A549 (cell line): ENCODE measurements around the gene TBC1D24. TPM values are rescaled to one million over a fixed set of nuclear protein-coding genes. Genes with fewer than 3 reads are reported as not detected.
A peak's percentile ranks its signal among the peaks of the same experiment; 100 is the strongest.

ENCODE experiments used
- ATAC-seq, 2 experiments: fragments of 200-7000 bp in 1 of 2; fragments of >200 bp in 1 of 2; cut with Nextera tagmentation in 1 of 2; cut with Tn5 transposase in 1 of 2; 3 replicates each; pipeline versions ENCODE4 v1.8.0 to v1.9.1; 2018 to 2020; ENCODE audit warnings: mild to moderate bottlenecking in 1 of 2, moderate library complexity in 1 of 2
- CTCF ChIA-PET: fragments of 300-600 bp; sonication (Branson Sonifier 250); formaldehyde crosslinking; extraction: SDS; loops from one replicate; lab custom pipeline; 2021; ENCODE audit warnings: antibody characterized with exemption, inconsistent platforms; lab: Yijun Ruan, JAX
- POLR2A ChIA-PET: fragments of 350-600 bp; formaldehyde crosslinking; extraction: SDS; loops from one replicate; lab custom pipeline; 2021; ENCODE audit warnings: antibody characterized with exemption, inconsistent platforms; lab: Yijun Ruan, JAX
- DNase-seq, 2 experiments: peaks; one replicate each; pipeline versions ENCODE4 v3.0.0 to v3.0.0-alpha.2; 2011 to 2016; ENCODE audit warnings: low read depth in 1 of 2, low spot score in 1 of 2
- FAIRE-seq: peaks from 2 replicates; lab custom pipeline; 2011; peaks lifted over from hg19 to GRCh38; lab: Jason Lieb, UNC
- H3K27ac ChIP-seq, 2 experiments: fragments of >200 bp; sonication (Bioruptor Twin); formaldehyde crosslinking; 3 replicates each; pipeline ENCODE4 v1.5.1; 2016 to 2017
- H3K4me1 ChIP-seq: fragments of >200 bp; sonication (Bioruptor Twin); formaldehyde crosslinking; 3 replicates; pipeline ENCODE4 v1.6.1; 2016
- H3K4me2 ChIP-seq: fragments of >200 bp; sonication (Bioruptor Twin); formaldehyde crosslinking; 3 replicates; pipeline ENCODE4 v1.6.1; 2016
- H3K4me3 ChIP-seq: fragments of >200 bp; sonication (Bioruptor Twin); formaldehyde crosslinking; 3 replicates; pipeline ENCODE4 v1.5.1; 2016
- H3K9me3 ChIP-seq: fragments of >200 bp; sonication (Bioruptor Twin); formaldehyde crosslinking; 3 replicates; pipeline ENCODE4 v1.6.1; 2016
- BCL3 ChIP-seq: fragments of >200 bp; sonication (Bioruptor Twin); formaldehyde crosslinking; IDR thresholded peaks from 3 replicates; pipeline ENCODE4 v1.6.1; 2016
- BHLHE40 ChIP-seq: IDR thresholded peaks from 2 replicates; pipeline ENCODE4 v1.6.1; 2012; ENCODE audit warnings: low read depth, low read length, inconsistent platforms
- CBX2 ChIP-seq: fragments of 200-600 bp; sonication (generic); IDR thresholded peaks from 2 replicates; pipeline ENCODE4 v1.6.1; 2016; ENCODE audit warnings: low read depth, mild to moderate bottlenecking, borderline replicate concordance
- CHD4 ChIP-seq: fragments of 200-600 bp; sonication (generic); IDR thresholded peaks from 2 replicates; pipeline ENCODE4 v1.6.1; 2016; ENCODE audit warnings: antibody characterized with exemption, mild to moderate bottlenecking, borderline replicate concordance
- EHMT2 ChIP-seq: fragments of 200-600 bp; sonication (generic); IDR thresholded peaks from 2 replicates; pipeline ENCODE4 v1.6.1; 2016; ENCODE audit warnings: antibody characterized with exemption, low read depth, mild to moderate bottlenecking, moderate library complexity
- FOSL2 ChIP-seq, 2 experiments: fragments of 450-650 bp in 1 of 2; fragments of >200 bp in 1 of 2; sonication (Bioruptor Twin) in 1 of 2; formaldehyde crosslinking; IDR thresholded peaks; 2 replicates each; pipeline versions ENCODE4 v1.5.0 to v1.6.1; 2016 to 2020; ENCODE audit warnings: mild to moderate bottlenecking in 1 of 2, moderate library complexity in 1 of 2
- HDAC2 ChIP-seq: fragments of 200-600 bp; sonication (generic); IDR thresholded peaks from 2 replicates; pipeline ENCODE4 v1.6.1; 2016
- HEYL ChIP-seq: fragments of 250-450 bp; sonication (Bioruptor Pico); IDR thresholded peaks from 2 replicates; pipeline ENCODE4 v1.8.0; 2021; ENCODE audit warnings: mild to moderate bottlenecking, moderate library complexity
- JUN ChIP-seq, 2 experiments: fragments of >200 bp; sonication (Bioruptor Twin); formaldehyde crosslinking; IDR thresholded peaks; 2 replicates in 1 of 2; 3 replicates in 1 of 2; pipeline ENCODE4 v1.6.1; 2016 to 2017
- JUNB ChIP-seq: fragments of >200 bp; sonication (Bioruptor Twin); formaldehyde crosslinking; IDR thresholded peaks from 2 replicates; pipeline ENCODE4 v1.6.1; 2016
- KDM1A ChIP-seq: fragments of 200-600 bp; sonication (generic); IDR thresholded peaks from 2 replicates; pipeline ENCODE4 v1.6.1; 2016; ENCODE audit warnings: low read depth, mild to moderate bottlenecking
- KDM5A ChIP-seq: fragments of 200-600 bp; sonication (generic); IDR thresholded peaks from 2 replicates; pipeline ENCODE4 v1.6.1; 2016; ENCODE audit warnings: antibody characterized with exemption, mild to moderate bottlenecking
- PBX3 ChIP-seq: IDR thresholded peaks from 2 replicates; pipeline ENCODE4 v1.6.1; 2012
- POLR2AphosphoS2 ChIP-seq: conservative IDR thresholded peaks from 2 replicates; pipeline ENCODE4 v1.6.1; 2012; ENCODE audit warnings: low read length, improper control_type of control experiment, inconsistent platforms
- RARB ChIP-seq: fragments of 250-450 bp; sonication (Bioruptor Pico); IDR thresholded peaks from 2 replicates; pipeline ENCODE4 v1.8.0; 2021; ENCODE audit warnings: mild to moderate bottlenecking, moderate library complexity
- REST ChIP-seq: fragments of 200-600 bp; sonication (generic); IDR thresholded peaks from 2 replicates; pipeline ENCODE4 v1.6.1; 2016; ENCODE audit warnings: antibody characterized with exemption, mild to moderate bottlenecking, moderate library complexity
- RFX5 ChIP-seq: fragments of 450-650 bp; IDR thresholded peaks from 2 replicates; pipeline ENCODE4 v1.7.1; 2014; ENCODE audit warnings: antibody characterized with exemption, mild to moderate bottlenecking, moderate library complexity
- RNF2 ChIP-seq: fragments of 200-600 bp; sonication (generic); IDR thresholded peaks from 2 replicates; pipeline ENCODE4 v1.6.1; 2016; ENCODE audit warnings: low read depth, mild to moderate bottlenecking, antibody characterized with exemption, moderate library complexity, borderline replicate concordance
- SMC3 ChIP-seq: fragments of >200 bp; sonication (Bioruptor Twin); formaldehyde crosslinking; IDR thresholded peaks from 3 replicates; pipeline ENCODE4 v1.6.1; 2018; ENCODE audit warnings: inconsistent platforms
- TP53 ChIP-seq: fragments of 250-450 bp; sonication (Bioruptor Pico); IDR thresholded peaks from 2 replicates; pipeline ENCODE4 v1.5.0; 2021; ENCODE audit warnings: mild to moderate bottlenecking, moderate library complexity
- WGBS: methylation state at CpG from one replicate; pipeline ENCODE4 v1.1.6; 2017; ENCODE audit errors: missing lambda C conversion rate; 5-methylcytosine and 5-hydroxymethylcytosine counted together
- polyA plus RNA-seq, 4 experiments: library from polyadenylated mRNA; depleted of rRNA in 3 of 4; stranded (reverse); fragments of >200 nt; fragmentation: RNase III in 1 of 4; extraction: RNeasy Plus Mini Kit Qiagen cat#74134 plus additional on column Dnase treatment in 1 of 4; gene quantifications; 2 replicates in 3 of 4; 3 replicates in 1 of 4; pipeline ENCODE4 v1.2.3, GENCODE V29; 2011 to 2017
- TF ChIP-seq, protein P1 (sequence below): fragments of 250-450 bp; sonication (Bioruptor Pico); IDR thresholded peaks from 2 replicates; pipeline ENCODE4 v1.5.0; 2020; ENCODE audit warnings: low read depth, mild to moderate bottlenecking, moderate library complexity

The TBC1D24 gene
- polyA plus RNA-seq, 2 of the 4 experiments (the other 2 are of a cell fraction), result 4.2 to 7.3 TPM

DNA sequence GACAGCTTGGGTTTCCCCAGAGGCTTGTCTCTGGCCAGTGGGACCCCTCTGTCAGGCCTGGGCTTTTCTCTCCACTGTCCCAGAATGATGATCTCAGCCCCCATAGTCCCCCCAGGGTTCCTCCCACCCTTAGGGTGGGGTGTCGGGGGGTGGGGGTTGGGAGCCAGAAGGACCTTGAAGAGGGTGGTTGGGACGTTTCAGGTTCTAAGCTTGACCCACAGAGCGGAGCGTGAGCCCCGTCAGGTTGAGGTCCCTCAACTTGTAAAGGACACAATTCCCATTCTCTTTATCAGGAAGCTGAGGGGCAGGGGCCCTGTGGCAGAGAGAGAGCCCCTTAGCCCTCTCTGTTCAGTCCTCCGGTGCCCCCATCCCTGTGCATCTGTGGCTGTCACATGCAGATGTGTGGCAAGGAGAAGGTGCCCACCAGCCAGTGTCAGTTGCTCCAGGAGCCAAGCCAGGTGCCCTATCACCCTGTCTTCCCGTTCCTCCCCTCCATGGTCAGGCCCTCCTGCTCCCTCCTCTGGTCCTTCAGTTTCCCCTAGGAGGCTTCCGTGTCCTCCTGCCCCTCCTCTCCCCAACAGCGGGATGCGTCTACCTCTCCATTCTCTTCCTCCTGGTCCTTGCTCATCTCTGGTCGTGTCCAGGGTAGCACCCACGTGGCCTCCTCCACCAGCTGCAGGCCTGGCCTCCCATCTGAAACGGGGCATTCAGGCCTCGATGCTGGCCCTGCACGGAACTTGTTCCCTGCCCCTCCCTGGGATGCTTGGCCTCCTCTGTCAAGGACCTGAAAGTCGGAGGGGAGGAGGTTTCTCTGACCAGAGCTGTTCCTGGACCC lies 5.3 kb upstream of the TBC1D24 start:
- peak in 1 of 2 experiments; percentile 32 for DNase-seq
- FAIRE-seq, result no peak
- no peak overlapping the region for H3K4me3 ChIP-seq
- H3K27ac ChIP-seq, result peak overlapping the region; percentile 82 to 85; a peak in 4 of 6 replicates
- peak overlapping the region; percentile 100 for H3K4me2 ChIP-seq
- no peak for TF ChIP-seq RARB (CRISPR knock-in tag)
- no peak for TF ChIP-seq RNF2
- no peak for TF ChIP-seq FOSL2 (IDR thresholded peaks at IDR 0.05)
- no peak for TF ChIP-seq FOSL2 (CRISPR knock-in tag; IDR thresholded peaks at IDR 0.05)
- TF ChIP-seq KDM1A, result no peak
- TF ChIP-seq CBX2, result no peak
- TF ChIP-seq TP53, result no peak
- TF ChIP-seq BCL3, result no peak
- TF ChIP-seq, protein P1, sequence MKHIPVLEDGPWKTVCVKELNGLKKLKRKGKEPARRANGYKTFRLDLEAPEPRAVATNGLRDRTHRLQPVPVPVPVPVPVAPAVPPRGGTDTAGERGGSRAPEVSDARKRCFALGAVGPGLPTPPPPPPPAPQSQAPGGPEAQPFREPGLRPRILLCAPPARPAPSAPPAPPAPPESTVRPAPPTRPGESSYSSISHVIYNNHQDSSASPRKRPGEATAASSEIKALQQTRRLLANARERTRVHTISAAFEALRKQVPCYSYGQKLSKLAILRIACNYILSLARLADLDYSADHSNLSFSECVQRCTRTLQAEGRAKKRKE (CRISPR knock-in tag), result no peak
- no peak for TF ChIP-seq KDM5A
- TF ChIP-seq EHMT2, result no peak
- no peak for TF ChIP-seq CHD4
- TF ChIP-seq RFX5, result no peak
- TF ChIP-seq HDAC2, result no peak
- ChIA-PET CTCF (interaction anchor here (1.1 to 1.7 kb wide), 6 partner anchors 10 to 119 kb away, joined by 3 to 13 read pairs (median 4); partner anchors contain the start of gene TEDC2), POLR2A (no interaction called here)
- H3K4me1 ChIP-seq, result peaks cover 38% of the 10 kb centered on the region
- no peaks in the 10 kb centered on the region for H3K9me3 ChIP-seq
- 78% methylated on average over 14 of the region's 16 CpGs for WGBS
- ATAC-seq, result no peak

DNA sequence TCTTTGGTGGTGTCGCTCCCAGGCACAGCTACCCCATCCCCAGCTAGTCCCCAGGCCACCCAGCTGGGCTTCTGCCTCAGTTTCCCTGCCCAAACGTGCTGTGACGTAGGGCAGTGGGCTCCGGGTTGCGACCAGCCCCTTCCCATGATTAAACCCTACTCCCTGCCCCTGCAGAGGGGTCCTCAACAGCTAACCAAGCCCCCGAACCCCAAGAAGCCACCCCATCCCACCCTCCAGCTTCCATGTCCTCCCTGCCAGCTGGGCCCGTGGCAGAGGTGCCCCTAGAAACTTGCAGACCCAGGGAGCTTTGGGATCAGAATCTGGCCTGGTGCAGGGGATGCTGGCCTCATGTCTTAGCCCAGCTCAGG lies 4.7 kb upstream of the TBC1D24 start:
- ATAC-seq (no peak), FAIRE-seq (no peak), DNase-seq (no peak)
- no peak overlapping the region for H3K4me2 ChIP-seq
- ChIA-PET POLR2A (no interaction called here), CTCF (interaction anchor here (0.6 to 1.2 kb wide), 2 partner anchors 10 to 30 kb away, joined by 3 to 4 read pairs; partner anchors contain the start of gene TEDC2)
- 84% methylated on average over 6 of the region's 7 CpGs for WGBS
- peak; percentile 49; the same call in 1 of the 2 replicates for TF ChIP-seq PBX3
- no peak for TF ChIP-seq POLR2AphosphoS2
- TF ChIP-seq HEYL (CRISPR knock-in tag), result no peak
- peaks cover 38% of the 10 kb centered on the region for H3K4me1 ChIP-seq
- no peaks in the 10 kb centered on the region for H3K9me3 ChIP-seq
- no peak overlapping the region for H3K4me3 ChIP-seq
- no peak overlapping the region for H3K27ac ChIP-seq

DNA sequence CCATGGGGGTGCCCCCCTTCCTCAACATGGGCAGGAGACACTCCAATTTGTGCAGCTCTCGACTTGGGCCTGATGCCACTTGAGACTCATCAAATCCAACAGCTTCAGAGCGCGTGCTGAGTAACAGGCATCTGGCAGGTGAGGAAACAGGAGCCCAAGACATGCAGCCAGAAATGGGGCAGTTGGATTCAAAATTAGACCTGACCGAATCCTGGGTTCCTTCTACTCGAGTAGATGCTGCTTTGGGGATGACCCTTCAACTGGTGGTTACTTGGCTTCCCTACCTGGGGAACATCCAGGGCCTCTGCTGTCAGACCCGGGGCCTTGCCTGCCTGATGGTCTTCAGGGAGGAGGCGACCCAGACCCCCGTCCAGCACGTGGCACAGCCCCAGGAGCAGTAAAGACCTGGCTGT lies 4.3 kb upstream of the TBC1D24 start:
- FAIRE-seq, result peak; percentile 28
- Histone ChIP-seq H3K4me3 (no peak overlapping the region), H3K27ac (0 out of 6 replicates have a peak overlapping the region, but pooled peaks of 1 of the 2 experiments have one; percentile 22), H3K4me2 (no peak overlapping the region), H3K4me1 (peaks cover 38% of the 10 kb centered on the region), H3K9me3 (no peaks in the 10 kb centered on the region)
- TF ChIP-seq JUNB (no peak), JUN (IDR thresholded peaks at IDR 0.05) (no peak), PBX3 (no peak), REST (no peak), SMC3 (no peak), EHMT2 (no peak), BHLHE40 (no peak)
- CTCF ChIA-PET, result interaction anchor here (0.6 to 1.2 kb wide), 2 partner anchors 11 to 30 kb away, joined by 3 to 4 read pairs; partner anchors contain the start of gene TEDC2
- POLR2A ChIA-PET, result no interaction called here
- peak in 1 of 2 experiments; percentile 41 for DNase-seq
- 86% methylated on average over 5 of the region's 9 CpGs for WGBS
- ATAC-seq, result no peak
